PC-3 (cell line): ENCODE measurements around the gene HEXA.

Experiments used
- EZH2 ChIP-seq: fragments of 300-600 bp; sonication (generic); IDR thresholded peaks from one replicate; pipeline ENCODE4 v1.6.1; 2017; ENCODE audit warnings: antibody characterized with exemption, mild to moderate bottlenecking, low read length; ENCODE audit not compliant: unreplicated experiment
- EZH2phosphoT487 ChIP-seq: fragments of 300-600 bp; sonication (generic); IDR thresholded peaks from 2 replicates; pipeline ENCODE4 v1.6.1; 2018; ENCODE audit warnings: mild to moderate bottlenecking, antibody characterized with exemption, low read length, borderline replicate concordance
- TF ChIP-seq, protein P1 (sequence below): fragments of 300-600 bp; sonication (generic); conservative IDR thresholded peaks from 2 replicates; pipeline ENCODE4 v1.5.1; 2017; ENCODE audit warnings: antibody characterized with exemption, low read depth, mild to moderate bottlenecking, low read length

DNA sequence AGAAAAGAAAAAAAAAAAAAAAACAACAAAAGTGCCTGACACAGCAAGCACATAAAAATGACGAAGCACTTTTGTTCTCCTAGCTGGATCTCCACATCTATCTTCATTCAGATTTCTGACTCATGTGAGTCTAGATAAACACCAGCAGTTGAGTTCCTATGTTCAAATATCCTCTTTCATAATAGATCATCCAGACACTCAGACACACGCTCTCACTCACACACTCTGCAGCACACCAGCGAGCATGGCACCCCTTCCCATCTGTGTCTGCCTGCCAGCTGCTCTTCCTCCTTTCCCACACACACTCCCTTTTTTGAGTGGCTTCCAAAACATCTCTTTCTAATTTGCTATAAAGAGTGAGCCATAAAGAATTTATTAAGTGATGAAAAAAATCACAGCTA lies 36.0 kb downstream of the HEXA start:
- TF ChIP-seq, protein P1, sequence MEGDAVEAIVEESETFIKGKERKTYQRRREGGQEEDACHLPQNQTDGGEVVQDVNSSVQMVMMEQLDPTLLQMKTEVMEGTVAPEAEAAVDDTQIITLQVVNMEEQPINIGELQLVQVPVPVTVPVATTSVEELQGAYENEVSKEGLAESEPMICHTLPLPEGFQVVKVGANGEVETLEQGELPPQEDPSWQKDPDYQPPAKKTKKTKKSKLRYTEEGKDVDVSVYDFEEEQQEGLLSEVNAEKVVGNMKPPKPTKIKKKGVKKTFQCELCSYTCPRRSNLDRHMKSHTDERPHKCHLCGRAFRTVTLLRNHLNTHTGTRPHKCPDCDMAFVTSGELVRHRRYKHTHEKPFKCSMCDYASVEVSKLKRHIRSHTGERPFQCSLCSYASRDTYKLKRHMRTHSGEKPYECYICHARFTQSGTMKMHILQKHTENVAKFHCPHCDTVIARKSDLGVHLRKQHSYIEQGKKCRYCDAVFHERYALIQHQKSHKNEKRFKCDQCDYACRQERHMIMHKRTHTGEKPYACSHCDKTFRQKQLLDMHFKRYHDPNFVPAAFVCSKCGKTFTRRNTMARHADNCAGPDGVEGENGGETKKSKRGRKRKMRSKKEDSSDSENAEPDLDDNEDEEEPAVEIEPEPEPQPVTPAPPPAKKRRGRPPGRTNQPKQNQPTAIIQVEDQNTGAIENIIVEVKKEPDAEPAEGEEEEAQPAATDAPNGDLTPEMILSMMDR, result no peak
- TF ChIP-seq EZH2, result no peak
- TF ChIP-seq EZH2phosphoT487, result no peak
